H9 (cell line): ENCODE data around the gene CACNA1H. TPM values are rescaled to one million over a fixed set of nuclear protein-coding genes. Genes with fewer than 3 reads are reported as not detected.

Experiments
- DNase-seq: peaks from one replicate; pipeline ENCODE4 v3.0.0-alpha.2; 2017
- H2AFZ ChIP-seq: one replicate; pipeline ENCODE4 v1.6.1; 2013; ENCODE audit warnings: mild to moderate bottlenecking, low read length, control low read depth, moderate library complexity
- H2AK5ac ChIP-seq: 2 replicates; pipeline ENCODE4 v1.6.1; 2013; ENCODE audit warnings: low read length, control low read depth, mixed read lengths; ENCODE audit not compliant: insufficient read length
- H2BK120ac ChIP-seq: one replicate; pipeline ENCODE4 v1.6.1; 2013; ENCODE audit warnings: low read depth, mild to moderate bottlenecking, low read length, control low read depth, inconsistent platforms; ENCODE audit not compliant: poor library complexity, severe bottlenecking
- H2BK12ac ChIP-seq: 2 replicates; pipeline ENCODE4 v1.6.1; 2013; ENCODE audit warnings: low read length, control low read depth, mixed read lengths, low read depth; ENCODE audit not compliant: insufficient read length
- H2BK15ac ChIP-seq: 2 replicates; pipeline ENCODE4 v1.6.1; 2013; ENCODE audit warnings: low read depth, low read length, control low read depth
- H2BK20ac ChIP-seq: one replicate; pipeline ENCODE4 v1.6.1; 2013; ENCODE audit warnings: low read depth, mild to moderate bottlenecking, low read length, control low read depth, inconsistent platforms; ENCODE audit not compliant: poor library complexity, severe bottlenecking
- H2BK5ac ChIP-seq: 2 replicates; pipeline ENCODE4 v1.6.1; 2013; ENCODE audit warnings: low read length, control low read depth, mixed read lengths; ENCODE audit not compliant: insufficient read length
- H3K14ac ChIP-seq: 2 replicates; pipeline ENCODE4 v1.6.1; 2013; ENCODE audit warnings: low read length, control low read depth; ENCODE audit not compliant: insufficient read depth
- H3K18ac ChIP-seq: 2 replicates; pipeline ENCODE4 v1.6.1; 2013; ENCODE audit warnings: low read depth, mild to moderate bottlenecking, mixed read lengths, low read length, control low read depth; ENCODE audit not compliant: insufficient read length
- H3K23ac ChIP-seq: 2 replicates; pipeline ENCODE4 v1.6.1; 2013; ENCODE audit warnings: low read length, control low read depth, mixed read lengths, low read depth; ENCODE audit not compliant: insufficient read length
- H3K23me2 ChIP-seq: 2 replicates; pipeline ENCODE4 v1.6.1; 2013; ENCODE audit warnings: low read depth, mild to moderate bottlenecking, mixed read lengths, low read length, control low read depth; ENCODE audit not compliant: insufficient read length, poor library complexity, severe bottlenecking
- H3K27ac ChIP-seq: 2 replicates; pipeline ENCODE4 v1.5.1; 2013; ENCODE audit warnings: low read length, control low read depth, mixed read lengths, low read depth; ENCODE audit not compliant: insufficient read length
- H3K27me3 ChIP-seq: 2 replicates; pipeline ENCODE4 v1.6.1; 2013; ENCODE audit warnings: low read length, control low read depth, inconsistent platforms; ENCODE audit not compliant: insufficient read depth
- H3K4ac ChIP-seq: 2 replicates; pipeline ENCODE4 v1.6.1; 2013; ENCODE audit warnings: low read depth, mild to moderate bottlenecking, control low read depth, inconsistent platforms, low read length, moderate library complexity
- H3K4me1 ChIP-seq: 2 replicates; pipeline ENCODE4 v1.6.1; 2013; ENCODE audit warnings: low read length, control low read depth, inconsistent platforms; ENCODE audit not compliant: insufficient read depth
- H3K4me2 ChIP-seq: 2 replicates; pipeline ENCODE4 v1.6.1; 2013; ENCODE audit warnings: low read length, control low read depth, mixed read lengths; ENCODE audit not compliant: insufficient read length, insufficient read depth
- H3K56ac ChIP-seq: 2 replicates; pipeline ENCODE4 v1.6.1; 2013; ENCODE audit warnings: low read depth, mild to moderate bottlenecking, mixed read lengths, low read length, control low read depth; ENCODE audit not compliant: insufficient read length
- H3K79me1 ChIP-seq: 2 replicates; pipeline ENCODE4 v1.6.1; 2013; ENCODE audit warnings: low read depth, mild to moderate bottlenecking, moderate library complexity, low read length, control low read depth, inconsistent platforms; ENCODE audit not compliant: insufficient read depth, poor library complexity, severe bottlenecking
- H3K79me2 ChIP-seq: 2 replicates; pipeline ENCODE4 v1.6.1; 2013; ENCODE audit warnings: low read length, control low read depth, inconsistent platforms; ENCODE audit not compliant: insufficient read depth
- H3K9ac ChIP-seq: 2 replicates; pipeline ENCODE4 v1.6.1; 2013; ENCODE audit warnings: low read length, control low read depth, mixed read lengths; ENCODE audit not compliant: insufficient read length; ENCODE audit errors: extremely low read depth
- H3K9me3 ChIP-seq: one replicate; pipeline ENCODE4 v1.6.1; 2013; ENCODE audit warnings: low read depth, low read length, inconsistent platforms; ENCODE audit not compliant: control insufficient read depth
- H3T11ph ChIP-seq: one replicate; pipeline ENCODE4 v1.6.1; 2013; ENCODE audit warnings: mild to moderate bottlenecking, low read length, control low read depth, inconsistent platforms
- H4K20me1 ChIP-seq: one replicate; pipeline ENCODE4 v1.6.1; 2013; ENCODE audit not compliant: control insufficient read depth, insufficient read length, insufficient read depth
- H4K5ac ChIP-seq: 2 replicates; pipeline ENCODE4 v1.6.1; 2013; ENCODE audit warnings: low read depth, mild to moderate bottlenecking, mixed read lengths, low read length, control low read depth; ENCODE audit not compliant: insufficient read length
- H4K8ac ChIP-seq: replicated peaks from 2 replicates; pipeline ENCODE4 v1.6.1; 2013; ENCODE audit warnings: low read length, control low read depth, mixed read lengths, low read depth; ENCODE audit not compliant: insufficient read length
- H4K91ac ChIP-seq: 2 replicates; pipeline ENCODE4 v1.6.1; 2013; ENCODE audit warnings: low read depth, mild to moderate bottlenecking, moderate library complexity, mixed read lengths, low read length, control low read depth; ENCODE audit not compliant: insufficient read length
- H3K27ac Mint-ChIP-seq, 3 experiments: 2 replicates in 2 of 3; 3 replicates in 1 of 3; pipeline ENCODE4 v1.8.0; 2020 to 2021; ENCODE audit warnings: mixed read lengths in 3 of 3, mild to moderate bottlenecking in 1 of 3, moderate library complexity in 1 of 3
- H3K27me3 Mint-ChIP-seq: 2 replicates; pipeline ENCODE4 v1.8.0; 2021; ENCODE audit warnings: low read depth, mild to moderate bottlenecking, moderate library complexity, mixed read lengths
- H3K36me3 Mint-ChIP-seq, 3 experiments: 2 replicates in 2 of 3; 3 replicates in 1 of 3; pipeline ENCODE4 v1.8.0; 2020 to 2021; ENCODE audit warnings: low read depth in 3 of 3, mixed read lengths in 3 of 3; ENCODE audit not compliant: insufficient read depth in 1 of 3
- H3K4me1 Mint-ChIP-seq, 2 experiments: 2 replicates each; pipeline ENCODE4 v1.8.0; 2020; ENCODE audit warnings: mixed read lengths in 2 of 2
- H3K4me3 Mint-ChIP-seq, 2 experiments: 2 replicates in 1 of 2; 3 replicates in 1 of 2; pipeline ENCODE4 v1.8.0; 2020 to 2021; ENCODE audit warnings: mild to moderate bottlenecking in 2 of 2, mixed read lengths in 2 of 2, moderate library complexity in 1 of 2
- H3K9me3 Mint-ChIP-seq, 2 experiments: 2 replicates in 1 of 2; 3 replicates in 1 of 2; pipeline ENCODE4 v1.8.0; 2020; ENCODE audit warnings: mild to moderate bottlenecking in 2 of 2, mixed read lengths in 2 of 2, moderate library complexity in 1 of 2
- CTCF ChIP-seq: fragments of 200-600 bp; sonication (generic); conservative IDR thresholded peaks from 3 replicates; pipeline ENCODE4 v1.8.0; 2021; ENCODE audit warnings: antibody characterized with exemption, mild to moderate bottlenecking
- WGBS: extraction: QIAGEN DNeasy Blood & Tissue Kit; methylation state at CpG from one replicate; pipeline ENCODE4 v1.1.7; 2013; ENCODE audit warnings: missing lambda C conversion rate, low lambda C conversion rate, mixed read lengths; ENCODE audit not compliant: insufficient read length; ENCODE audit errors: extremely low coverage; 5-methylcytosine and 5-hydroxymethylcytosine counted together
- total RNA-seq: library from RNA; stranded (reverse); gene quantifications from 2 replicates; pipeline ENCODE4 v1.2.1, GENCODE V29; 2021

CACNA1H gene
- total RNA-seq, 1 experiment from 2014 or later, result 43.3 TPM

GRCh38 chr16:1120577-1120941, 32.3 kb upstream of the CACNA1H start:
- no CpG with 5 or more reads among the region's 22 CpGs for WGBS

More at GRCh38 chr16:1120577-1120941, 32.3 kb upstream of the CACNA1H start:
- Histone ChIP-seq H4K8ac (no peak overlapping the region), H3K18ac (no peak overlapping the region), H2AFZ (no peak overlapping the region), H3K4me2 (no peak overlapping the region), H3K23ac (no peak overlapping the region), H2AK5ac (no peak overlapping the region), H2BK15ac (no peak overlapping the region), H2BK12ac (no peak overlapping the region), H3K4me1 (no peaks in the 10 kb centered on the region), H2BK120ac (no peak overlapping the region), H3K14ac (no peak overlapping the region), H3K4ac (no peak overlapping the region), H3K56ac (no peak overlapping the region), H3T11ph (no peak overlapping the region), H3K27ac (no peak overlapping the region), H3K27me3 (no peaks in the 10 kb centered on the region), H4K5ac (no peak overlapping the region), H4K20me1 (no peaks in the 10 kb centered on the region), H3K9ac (no peak overlapping the region), H2BK5ac (no peak overlapping the region), H4K91ac (no peak overlapping the region), H3K23me2 (peaks cover 2% of the 10 kb centered on the region), H3K79me1 (no peaks in the 10 kb centered on the region), H2BK20ac (no peak overlapping the region), H3K79me2 (no peaks in the 10 kb centered on the region), H3K9me3 (no peaks in the 10 kb centered on the region)
- Mint-ChIP-seq H3K36me3 (no peaks in the 10 kb centered on the region), H3K27me3 (peaks cover 4% of the 10 kb centered on the region; the same call in 1 of the 2 replicates), H3K4me3 (no peak overlapping the region), H3K4me1 (no peaks in the 10 kb centered on the region), H3K9me3 (no peaks in the 10 kb centered on the region), H3K27ac (no peak overlapping the region)
- TF ChIP-seq CTCF, result no peak
- no peak for DNase-seq
